Naive thymus-derived CD4-positive, alpha-beta T cell (primary cell): ENCODE results near the gene IL1R1. TPM values are rescaled to one million over a fixed set of nuclear protein-coding genes. Genes with fewer than 3 reads are reported as not detected.

ENCODE experiments used
- ATAC-seq: fragments of 150-1000 bp; cut with Tn5 transposase; 2 replicates; pipeline ENCODE4 v1.10.0; 2021; ENCODE audit warnings: mild to moderate bottlenecking, moderate library complexity
- CTCF ChIA-PET: fragments of 350-600 bp; sonication (Branson Sonifier 250); formaldehyde crosslinking; loops from one replicate; lab custom pipeline; 2021; ENCODE audit warnings: antibody characterized with exemption; lab: Charles Lee
- POLR2A ChIA-PET: fragments of 350-600 bp; sonication (Branson Sonifier 250); formaldehyde crosslinking; loops from one replicate; lab custom pipeline; 2021; ENCODE audit warnings: antibody characterized with exemption, inconsistent platforms; lab: Charles Lee
- DNase-seq, 9 donors: peaks; one replicate each; pipeline versions ENCODE4 v3.0.0 to v3.0.0-alpha.2; 2020 to 2022; ENCODE audit warnings: mixed read lengths in 1 of 9
- H3K27ac ChIP-seq: one replicate; pipeline ENCODE4 v1.7.0; 2013; ENCODE audit warnings: mild to moderate bottlenecking, low read depth, low read length, moderate library complexity
- H3K27me3 ChIP-seq, 2 donors: one replicate each; pipeline ENCODE4 v1.7.0; 2013; ENCODE audit warnings: low read length in 2 of 2, mild to moderate bottlenecking in 2 of 2, moderate library complexity in 2 of 2; ENCODE audit not compliant: control insufficient read depth in 2 of 2, insufficient read depth in 2 of 2
- H3K36me3 ChIP-seq, 3 experiments: 1 replicate in 2 of 3; 2 replicates in 1 of 3; pipeline ENCODE4 v1.7.0; 2013; ENCODE audit warnings: low read length in 3 of 3, mild to moderate bottlenecking in 3 of 3, moderate library complexity in 1 of 3; ENCODE audit not compliant: insufficient read depth in 3 of 3, control insufficient read depth in 2 of 3
- H3K4me1 ChIP-seq, 2 donors: one replicate each; pipeline ENCODE4 v1.7.0; 2013; ENCODE audit warnings: low read length in 2 of 2, mild to moderate bottlenecking in 2 of 2, moderate library complexity in 1 of 2; ENCODE audit not compliant: control insufficient read depth in 2 of 2, insufficient read depth in 2 of 2
- H3K4me3 ChIP-seq: 2 replicates; pipeline ENCODE4 v1.7.0; 2013; ENCODE audit warnings: mild to moderate bottlenecking, low read length
- H3K9me3 ChIP-seq, 3 experiments: 1 replicate in 2 of 3; 2 replicates in 1 of 3; pipeline ENCODE4 v1.7.0; 2013; ENCODE audit warnings: low read length in 3 of 3; ENCODE audit not compliant: control insufficient read depth in 2 of 3
- H3K27ac Mint-ChIP-seq, 9 donors: one replicate each; pipeline ENCODE4 v1.8.0; 2020 to 2022; ENCODE audit warnings: mixed read lengths in 9 of 9, mild to moderate bottlenecking in 8 of 9, moderate library complexity in 5 of 9, inconsistent platforms in 2 of 9
- H3K27me3 Mint-ChIP-seq, 5 donors: one replicate each; pipeline ENCODE4 v1.8.0; 2021 to 2022; ENCODE audit warnings: mixed read lengths in 5 of 5, mild to moderate bottlenecking in 1 of 5
- H3K36me3 Mint-ChIP-seq, 5 donors: one replicate each; pipeline ENCODE4 v1.8.0; 2020 to 2022; ENCODE audit warnings: mixed read lengths in 5 of 5, mild to moderate bottlenecking in 3 of 5, inconsistent platforms in 1 of 5
- H3K4me1 Mint-ChIP-seq, 7 donors: one replicate each; pipeline ENCODE4 v1.8.0; 2020 to 2022; ENCODE audit warnings: mixed read lengths in 7 of 7, mild to moderate bottlenecking in 3 of 7, inconsistent platforms in 1 of 7
- H3K4me3 Mint-ChIP-seq, 10 donors: one replicate each; pipeline ENCODE4 v1.8.0; 2020 to 2022; ENCODE audit warnings: mild to moderate bottlenecking in 10 of 10, mixed read lengths in 10 of 10, moderate library complexity in 6 of 10, inconsistent platforms in 2 of 10
- H3K9me3 Mint-ChIP-seq, 11 donors: one replicate each; pipeline ENCODE4 v1.8.0; 2020 to 2022; ENCODE audit warnings: mixed read lengths in 11 of 11, mild to moderate bottlenecking in 4 of 11, inconsistent platforms in 1 of 11, moderate library complexity in 1 of 11
- intact Hi-C, 2 donors: fragments of 100-400 bp; cut with micrococcal nuclease; formaldehyde crosslinking; loops; one replicate each; pipeline ENCODE4 v1.15.1; 2023
- polyA plus RNA-seq, 2 donors: library from polyadenylated mRNA; unstranded; fragments of 300-500 nt; fragmentation: Illumina TruSeq; gene quantifications; one replicate each; pipeline ENCODE4 v1.2.3, GENCODE V29; 2021
- total RNA-seq, 6 experiments: library from RNA in 5 of 6; stranded (reverse) in 5 of 6; gene quantifications; 1 replicate in 5 of 6; 2 replicates in 1 of 6; pipeline ENCODE4 v1.2.3 and lab custom pipeline; 2021 to 2026

Gene IL1R1
- total and polyA plus RNA-seq, 7 experiments from 2014 or later, result 0.17 to 1.5 (median 0.54) TPM; not detected in 2

DNA sequence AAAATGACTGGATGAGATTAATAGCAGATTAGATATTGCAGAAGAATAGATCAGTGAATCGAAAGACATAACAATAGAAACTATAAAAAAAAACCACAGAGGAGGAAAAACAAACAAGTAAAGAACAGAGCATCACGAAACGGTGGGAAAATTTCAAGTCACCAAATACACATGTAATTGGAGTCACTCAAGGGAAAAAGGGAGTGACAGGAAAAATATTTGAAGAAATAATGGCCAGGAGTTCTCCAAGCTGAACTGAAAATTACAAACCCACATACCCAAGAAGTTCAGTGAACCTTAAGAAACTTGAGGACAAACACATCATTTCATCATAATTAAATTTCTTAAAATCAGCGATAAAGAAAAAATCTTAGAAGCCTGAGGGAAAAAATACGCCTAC is 11.0 kb upstream of the IL1R1 start:
- Histone ChIP-seq H3K36me3 (no peaks in the 10 kb centered on the region), H3K9me3 (no peaks in the 10 kb centered on the region), H3K4me1 (no peaks in the 10 kb centered on the region), H3K4me3 (no peak overlapping the region), H3K27me3 (no peaks in the 10 kb centered on the region), H3K27ac (no peak overlapping the region)
- ChIA-PET CTCF (no interaction called here), POLR2A (no interaction called here)
- intact Hi-C loops, result no loop called here
- peaks cover 0 to 6% (median 2%) of the 10 kb centered on the region in 7 donors for H3K4me1 Mint-ChIP-seq
- H3K9me3 Mint-ChIP-seq, result peaks cover 3 to 26% (median 9%) of the 10 kb centered on the region in 11 donors
- peaks cover 2 to 9% (median 5%) of the 10 kb centered on the region in 5 donors for H3K36me3 Mint-ChIP-seq
- no peak overlapping the region for H3K4me3 Mint-ChIP-seq
- no peak for DNase-seq
- H3K27ac Mint-ChIP-seq, result no peak overlapping the region
- peaks cover 0 to 14% (median 4%) of the 10 kb centered on the region in 5 donors for H3K27me3 Mint-ChIP-seq
- no peak for ATAC-seq

DNA sequence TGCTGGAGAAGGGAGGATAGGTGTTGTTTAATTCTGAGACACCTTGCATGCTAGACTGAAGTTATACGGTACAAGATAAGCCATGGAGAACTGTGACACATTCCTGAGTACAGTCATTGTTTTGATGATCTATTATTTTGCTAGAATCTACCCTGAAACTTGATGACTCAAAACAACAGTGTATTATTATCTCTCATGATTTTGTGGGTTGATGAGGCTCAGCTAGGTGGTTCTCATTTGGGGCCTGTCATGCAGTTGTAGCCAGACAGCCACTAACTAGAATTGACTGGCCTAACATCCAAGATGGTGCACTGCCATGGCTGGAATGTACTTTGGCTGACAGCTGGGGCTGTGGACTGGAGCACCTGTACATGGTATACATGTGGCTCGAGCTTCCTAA is 5.4 kb upstream of the IL1R1 start:
- Mint-ChIP-seq H3K4me3 (no peak overlapping the region), H3K36me3 (peaks cover 0 to 8% (median 4%) of the 10 kb centered on the region in 5 donors), H3K27me3 (peaks cover 15 to 26% (median 19%) of the 10 kb centered on the region in 5 donors), H3K27ac (no peak overlapping the region), H3K4me1 (peaks cover 5 to 18% (median 8%) of the 10 kb centered on the region in 7 donors), H3K9me3 (peaks cover 0 to 19% (median 3%) of the 10 kb centered on the region in 11 donors)
- H3K27ac ChIP-seq, result no peak overlapping the region
- CTCF ChIA-PET, result no interaction called here
- DNase-seq, result peak in 1 of 9 donors; percentile 27
- no peak overlapping the region for H3K4me3 ChIP-seq
- POLR2A ChIA-PET, result no interaction called here
- intact Hi-C loops, result no loop called here
- H3K9me3 ChIP-seq, result no peaks in the 10 kb centered on the region
- no peak for ATAC-seq
- H3K36me3 ChIP-seq, result no peaks in the 10 kb centered on the region
- peaks cover 0 to 5% of the 10 kb centered on the region in 2 donors for H3K4me1 ChIP-seq
- H3K27me3 ChIP-seq, result no peaks in the 10 kb centered on the region

DNA sequence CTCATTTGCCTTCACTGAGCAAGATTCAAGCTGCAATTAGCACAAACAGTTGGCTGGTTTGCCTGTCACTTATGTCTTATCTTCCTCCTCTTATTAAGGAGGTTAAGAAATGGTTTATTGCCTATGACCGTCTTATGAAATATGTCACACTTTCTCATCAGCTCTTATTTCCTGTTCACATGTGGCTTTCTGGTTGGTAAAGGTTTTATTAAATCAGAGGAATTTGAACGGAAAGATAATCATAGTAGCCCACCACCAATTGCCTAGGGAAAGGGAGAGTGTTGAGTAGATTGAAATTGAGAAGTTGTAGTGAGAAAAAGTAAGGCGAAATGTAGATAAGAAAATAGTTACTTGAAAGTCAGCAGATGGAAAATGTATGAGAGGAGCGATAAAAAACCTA is 4.2 kb upstream of the IL1R1 start:
- H3K36me3 Mint-ChIP-seq, result peaks cover 0 to 13% (median 6%) of the 10 kb centered on the region in 5 donors
- Histone ChIP-seq H3K4me1 (peaks cover 4 to 5% of the 10 kb centered on the region in 2 donors), H3K4me3 (no peak overlapping the region), H3K9me3 (no peaks in the 10 kb centered on the region), H3K27me3 (no peaks in the 10 kb centered on the region), H3K36me3 (no peaks in the 10 kb centered on the region), H3K27ac (no peak overlapping the region)
- ChIA-PET CTCF (no interaction called here), POLR2A (no interaction called here)
- no peak overlapping the region for H3K27ac Mint-ChIP-seq
- DNase-seq (no peak), ATAC-seq (peak; percentile 46)
- H3K4me1 Mint-ChIP-seq, result peaks cover 5 to 25% (median 15%) of the 10 kb centered on the region in 7 donors
- H3K4me3 Mint-ChIP-seq, result no peak overlapping the region
- H3K27me3 Mint-ChIP-seq, result peaks cover 22 to 34% (median 27%) of the 10 kb centered on the region in 5 donors
- intact Hi-C loops, result no loop called here
- peaks cover 0 to 17% (median 4%) of the 10 kb centered on the region in 11 donors for H3K9me3 Mint-ChIP-seq

DNA sequence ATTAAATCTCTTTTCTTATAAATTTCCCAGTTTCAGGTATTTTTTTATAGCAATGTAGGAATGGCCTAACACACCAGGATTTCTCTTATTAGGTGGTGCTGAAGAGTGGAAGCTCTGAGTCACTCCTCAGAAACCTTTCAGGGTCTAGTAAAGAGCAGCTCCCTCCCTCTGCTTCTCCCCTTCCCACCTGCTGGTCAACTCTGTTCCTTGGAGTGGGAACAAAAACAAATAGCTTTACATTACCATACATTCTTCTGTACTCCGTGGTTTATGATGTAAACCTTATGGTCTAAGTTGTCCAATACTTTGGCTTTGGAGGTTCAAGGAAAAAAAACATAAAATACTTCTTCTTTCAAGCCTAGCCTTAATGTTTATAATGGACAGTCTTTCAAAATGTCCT is 2.7 kb upstream of the IL1R1 start:
- H3K27me3 Mint-ChIP-seq, result peaks cover 22 to 48% (median 35%) of the 10 kb centered on the region in 5 donors
- Histone ChIP-seq H3K4me3 (no peak overlapping the region), H3K27ac (no peak overlapping the region), H3K9me3 (peaks cover 0 to 5% (median 0%) of the 10 kb centered on the region in 3 experiments), H3K27me3 (no peaks in the 10 kb centered on the region), H3K4me1 (peaks cover 4 to 5% of the 10 kb centered on the region in 2 donors), H3K36me3 (no peaks in the 10 kb centered on the region)
- ATAC-seq, result no peak
- ChIA-PET POLR2A (no interaction called here), CTCF (interaction anchor here (0.8 kb wide), 1 partner anchor 120 kb away, joined by 4 read pairs; no protein-coding TSS in a partner anchor)
- peaks cover 3 to 14% (median 6%) of the 10 kb centered on the region in 5 donors for H3K36me3 Mint-ChIP-seq
- peaks cover 5 to 25% (median 15%) of the 10 kb centered on the region in 7 donors for H3K4me1 Mint-ChIP-seq
- no peak overlapping the region for H3K27ac Mint-ChIP-seq
- peaks cover 0 to 27% (median 11%) of the 10 kb centered on the region in 11 donors for H3K9me3 Mint-ChIP-seq
- no peak overlapping the region for H3K4me3 Mint-ChIP-seq
- intact Hi-C loops, result no loop called here
- no peak for DNase-seq

DNA sequence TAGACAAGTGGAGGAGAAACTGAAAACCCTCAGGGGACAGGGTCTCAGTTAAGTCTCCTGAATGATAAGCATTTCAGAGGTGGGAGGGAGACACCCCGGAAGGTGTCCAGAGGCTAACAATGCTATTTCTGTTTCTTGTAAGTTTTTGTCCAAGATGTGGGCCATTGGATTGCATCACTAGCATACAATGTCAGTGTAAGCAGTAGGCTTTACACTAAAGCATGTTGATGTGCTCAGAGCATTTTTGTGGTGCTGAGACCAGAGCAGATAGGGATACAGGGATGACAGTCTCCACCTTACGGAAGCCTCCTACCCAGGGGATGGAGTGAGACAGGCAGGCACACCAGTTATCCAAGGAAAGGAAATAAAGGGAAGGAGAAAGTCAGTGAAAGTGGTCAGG is 2.2 kb upstream of the IL1R1 start:
- Histone ChIP-seq H3K36me3 (no peaks in the 10 kb centered on the region), H3K9me3 (peaks cover 0 to 8% (median 0%) of the 10 kb centered on the region in 3 experiments), H3K27me3 (no peaks in the 10 kb centered on the region), H3K4me3 (no peak overlapping the region), H3K27ac (no peak overlapping the region), H3K4me1 (peaks cover 4 to 5% of the 10 kb centered on the region in 2 donors)
- H3K27me3 Mint-ChIP-seq, result peaks cover 25 to 53% (median 40%) of the 10 kb centered on the region in 5 donors
- ChIA-PET POLR2A (no interaction called here), CTCF (interaction anchor here (0.8 kb wide), 1 partner anchor 120 kb away, joined by 4 read pairs; no protein-coding TSS in a partner anchor)
- intact Hi-C loops, result no loop called here
- H3K27ac Mint-ChIP-seq, result peak overlapping the region in 1 of 9 donors; percentile 2
- H3K9me3 Mint-ChIP-seq, result peaks cover 0 to 32% (median 16%) of the 10 kb centered on the region in 11 donors
- H3K4me1 Mint-ChIP-seq, result peaks cover 5 to 25% (median 15%) of the 10 kb centered on the region in 7 donors
- ATAC-seq, result no peak
- peak overlapping the region in 4 of 10 donors; percentile 8 to 61 (median 53) for H3K4me3 Mint-ChIP-seq
- peaks cover 6 to 18% (median 9%) of the 10 kb centered on the region in 5 donors for H3K36me3 Mint-ChIP-seq
- no peak for DNase-seq

DNA sequence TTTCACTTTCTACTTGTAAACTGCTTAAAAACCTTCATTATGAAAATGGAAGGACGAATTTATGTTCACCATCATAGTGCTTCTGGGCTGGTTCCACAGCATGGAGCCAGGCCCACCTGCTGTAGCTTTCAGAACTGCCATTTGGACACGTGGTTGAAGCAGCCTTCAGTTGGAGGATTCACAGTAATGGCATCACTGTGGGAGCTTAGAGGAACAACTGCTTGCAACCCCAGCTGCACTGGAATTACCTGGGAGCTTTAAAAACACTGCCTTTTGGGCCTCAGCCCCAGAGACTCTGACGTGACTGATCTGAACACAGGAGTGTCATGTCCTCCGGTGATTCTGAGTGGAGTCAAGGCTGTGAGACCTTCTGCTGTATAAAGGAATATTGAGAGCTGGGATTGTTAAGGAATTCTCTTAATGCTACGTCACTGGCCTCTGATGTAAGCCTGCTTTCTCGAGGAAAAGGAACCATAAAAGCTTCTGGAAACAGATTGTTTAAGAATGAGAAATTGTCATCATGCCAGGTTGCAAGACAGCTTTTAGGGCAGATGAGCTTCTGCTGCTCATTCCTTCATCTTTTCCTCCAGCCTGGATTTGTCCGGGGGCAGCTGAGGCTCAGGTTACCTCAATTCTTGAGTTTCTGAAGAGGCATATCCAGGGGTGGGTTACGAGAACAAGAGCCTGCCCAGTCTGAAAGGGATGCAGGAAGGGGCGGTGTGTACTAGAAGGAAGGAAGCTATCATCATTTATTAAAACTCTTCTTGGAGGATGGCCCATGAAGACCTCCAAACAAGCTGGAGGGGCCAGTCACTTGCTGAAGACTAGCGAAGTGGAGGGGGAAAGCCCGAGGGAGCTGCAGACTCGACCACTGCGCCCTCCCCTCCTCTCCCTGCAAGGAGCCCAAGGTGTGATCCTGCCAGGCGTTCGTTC is 1.3 kb upstream of the IL1R1 start:
- H3K27me3 Mint-ChIP-seq, result peaks cover 28 to 56% (median 40%) of the 10 kb centered on the region in 5 donors
- peaks cover 7 to 22% (median 11%) of the 10 kb centered on the region in 5 donors for H3K36me3 Mint-ChIP-seq
- Histone ChIP-seq H3K36me3 (no peaks in the 10 kb centered on the region), H3K27ac (no peak overlapping the region), H3K9me3 (peaks cover 0 to 15% (median 0%) of the 10 kb centered on the region in 3 experiments), H3K4me1 (peaks cover 4 to 5% of the 10 kb centered on the region in 2 donors), H3K27me3 (no peaks in the 10 kb centered on the region), H3K4me3 (no peak overlapping the region)
- H3K4me1 Mint-ChIP-seq, result peaks cover 5 to 25% (median 15%) of the 10 kb centered on the region in 7 donors
- H3K27ac Mint-ChIP-seq, result no peak overlapping the region
- POLR2A ChIA-PET, result no interaction called here
- peaks cover 0 to 39% (median 24%) of the 10 kb centered on the region in 11 donors for H3K9me3 Mint-ChIP-seq
- ATAC-seq (no peak), DNase-seq (no peak)
- intact Hi-C loops, result no loop called here
- H3K4me3 Mint-ChIP-seq, result peak overlapping the region in 8 of 10 donors; percentile 8 to 67 (median 50)
- CTCF ChIA-PET, result no interaction called here
